ENCODE data around the gene MSANTD1.

MSANTD1 gene

DNA sequence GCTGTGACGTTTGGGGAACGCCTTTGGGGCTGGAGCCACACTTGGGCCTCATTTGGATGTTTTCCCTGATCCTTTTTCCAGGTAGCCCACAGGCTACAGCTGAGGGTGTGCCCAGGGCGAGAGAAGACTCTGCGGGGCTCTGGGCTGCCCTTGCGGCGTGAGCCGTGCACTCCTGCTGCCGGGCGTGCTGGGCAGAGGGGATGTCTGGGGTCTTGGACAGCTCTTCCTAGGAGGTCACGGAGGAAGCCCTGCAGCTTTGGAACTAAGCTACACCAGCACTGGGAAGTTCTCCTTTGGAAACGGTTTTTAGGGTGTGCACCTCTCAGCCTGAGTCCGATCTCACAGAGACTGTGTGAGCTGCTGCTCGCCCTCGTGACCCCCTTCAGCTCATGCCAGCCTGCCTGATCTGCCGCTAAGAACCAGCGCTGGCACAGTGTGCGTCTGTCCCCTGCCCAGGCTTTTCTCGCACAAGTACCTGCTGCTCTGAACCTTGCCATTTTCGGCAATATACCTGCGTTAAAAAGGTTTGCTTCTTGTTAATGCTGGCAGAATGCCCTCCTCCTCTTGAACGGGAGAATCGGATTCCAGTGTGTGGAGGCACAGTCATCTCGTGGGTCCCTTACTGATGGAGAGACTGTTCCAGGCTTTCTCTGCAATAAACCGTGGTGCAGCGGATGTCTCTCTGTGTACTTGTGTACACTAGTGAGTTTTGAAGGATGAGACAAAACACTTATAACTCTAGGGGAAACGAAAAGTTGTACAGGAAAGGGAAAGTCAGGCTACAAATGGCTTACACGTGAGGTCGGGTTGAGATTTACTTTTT, 14.3 kb downstream of the MSANTD1 start:
- no peak for DNase-seq (ENCODE audit: low read depth in 2 of 2)

GRCh38 chr4:3263876-3264193, 14.9 kb downstream of the MSANTD1 start:
- no peak for DNase-seq (ENCODE audit: low read depth in 2 of 2)

GRCh38 chr4:3266076-3266475, 17.1 kb downstream of the MSANTD1 start:
- DNase-seq (ENCODE audit: low read depth in 2 of 2), result no peak

- DNase-seq (ENCODE audit: low read depth in 2 of 2), result no peak
Measured at GRCh38 chr4:3267576-3268394, 18.8 kb downstream of the MSANTD1 start.

DNA sequence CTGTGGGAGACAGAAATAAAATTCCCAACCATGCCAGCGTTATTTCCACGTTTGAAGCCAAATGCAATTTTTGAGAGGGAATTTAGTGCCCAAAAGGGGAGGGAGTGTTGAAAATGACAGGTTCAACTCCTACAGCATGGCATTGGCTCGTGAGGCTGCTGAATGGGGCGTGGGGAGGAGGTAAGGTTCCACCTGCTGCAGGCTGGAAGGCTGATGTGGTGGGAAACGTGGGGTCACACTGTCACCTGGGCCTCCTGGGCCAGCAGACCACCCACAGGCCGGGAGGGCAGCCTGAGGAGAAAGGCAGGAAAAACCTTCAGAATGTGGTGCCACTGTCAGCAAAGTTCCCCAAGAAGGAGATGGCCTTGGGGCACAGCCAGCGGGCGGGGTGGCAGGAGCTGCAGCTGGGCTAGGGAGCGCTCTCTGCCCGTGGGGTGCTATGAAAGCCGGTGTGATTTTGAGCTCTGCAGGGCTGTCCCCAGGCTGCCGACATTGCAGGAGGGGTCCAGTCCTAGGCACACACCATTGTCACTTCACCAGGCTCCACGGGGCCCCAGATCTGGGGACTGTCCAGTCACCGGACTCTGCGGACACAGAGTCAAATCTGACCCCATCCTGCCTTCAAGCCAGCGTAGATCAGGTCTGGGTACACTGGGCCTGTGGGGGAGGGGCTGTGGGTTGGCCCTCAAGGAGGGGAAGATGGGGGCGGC, 19.6 kb downstream of the MSANTD1 start:
- DNase-seq (ENCODE audit: low read depth in 2 of 2), result no peak

DNA sequence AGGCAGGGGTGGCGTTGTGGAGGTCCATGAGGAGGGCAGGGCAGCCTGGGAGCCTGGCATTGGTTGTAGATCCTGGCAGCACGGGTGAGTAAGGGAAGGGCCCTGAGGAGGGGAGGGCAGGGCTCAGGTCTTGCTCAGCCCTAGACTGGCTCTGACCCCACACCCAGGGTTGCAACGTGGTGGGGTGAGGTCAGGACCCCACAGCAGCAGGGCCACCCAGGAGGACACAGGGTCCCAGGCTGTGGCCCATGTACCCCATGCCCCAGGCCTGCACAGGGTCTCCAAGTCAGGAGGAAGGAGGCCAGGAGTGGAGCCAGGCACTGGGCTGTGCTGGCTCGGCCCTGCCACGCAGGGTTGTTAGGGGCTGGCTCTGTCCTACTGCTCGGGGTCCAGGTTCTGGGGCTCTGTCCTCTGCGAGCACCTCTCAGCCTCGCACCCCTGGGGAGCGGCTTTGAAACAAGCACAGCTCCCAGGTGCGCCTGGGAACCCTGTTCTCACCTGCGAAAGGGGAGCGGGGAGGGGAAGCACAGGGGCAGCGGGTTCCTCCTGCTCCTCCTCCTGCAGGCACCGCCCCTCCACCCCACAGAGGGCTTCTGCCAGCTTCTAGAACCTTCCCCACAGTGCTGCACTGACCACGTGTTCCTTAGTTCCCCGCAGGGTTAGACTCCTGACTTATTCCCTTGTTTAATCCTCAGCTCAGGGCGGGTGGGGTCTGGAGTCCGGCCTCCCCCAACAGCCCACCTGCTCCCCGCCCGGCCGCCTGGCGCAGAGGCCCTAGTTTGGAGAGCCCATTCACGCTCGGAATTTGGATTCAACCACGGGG, 20.4 kb downstream of the MSANTD1 start:
- no peak for DNase-seq (ENCODE audit: low read depth in 2 of 2)

GRCh38 chr4:3269991-3270611, 21.1 kb downstream of the MSANTD1 start:
- DNase-seq (ENCODE audit: low read depth in 2 of 2), result no peak

DNA sequence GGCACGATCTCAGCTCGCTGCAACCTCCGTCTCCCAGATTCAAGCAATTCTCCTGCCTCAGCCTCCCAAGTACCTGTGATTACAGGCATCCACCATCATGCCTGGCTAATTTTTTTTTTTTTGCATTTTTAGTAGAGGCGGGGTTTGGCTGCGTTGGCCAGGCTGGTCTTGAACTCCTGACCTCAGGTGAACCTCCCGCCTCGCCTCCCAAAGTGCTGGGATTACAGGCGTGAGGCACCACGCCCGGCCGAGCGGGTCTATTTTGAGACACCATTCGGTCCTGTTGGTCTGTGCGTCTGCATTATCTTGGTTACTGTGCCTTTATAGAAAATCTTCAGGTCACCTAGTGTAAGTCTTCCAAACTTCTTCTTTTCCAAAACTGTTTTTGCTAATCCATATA, 22.2 kb downstream of the MSANTD1 start:
- no peak for DNase-seq (ENCODE audit: low read depth in 2 of 2)

DNA sequence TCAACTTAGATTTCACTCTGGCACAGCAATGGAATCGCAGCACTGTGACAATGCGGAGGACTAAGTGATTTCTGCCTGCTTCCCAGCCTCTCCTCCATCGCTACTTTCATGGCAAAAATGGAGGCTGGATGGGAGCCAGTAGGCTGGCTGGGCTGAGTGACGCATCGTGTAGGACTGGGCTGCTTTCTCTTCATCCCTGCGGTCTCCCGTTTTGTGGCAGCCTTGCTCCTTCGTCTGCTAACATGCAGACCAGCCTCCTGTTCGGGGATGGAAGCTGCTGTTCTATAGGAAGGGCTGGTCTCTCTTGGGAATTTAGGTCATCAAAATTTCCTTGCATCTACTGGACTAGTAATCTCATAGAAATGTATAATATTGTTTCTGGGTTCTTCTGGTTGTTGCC, 28.0 kb downstream of the MSANTD1 start:
- no peak for DNase-seq (ENCODE audit: low read depth in 2 of 2)

GRCh38 chr4:3280466-3280865, 31.5 kb downstream of the MSANTD1 start:
- DNase-seq (ENCODE audit: low read depth in 2 of 2), result no peak

DNA sequence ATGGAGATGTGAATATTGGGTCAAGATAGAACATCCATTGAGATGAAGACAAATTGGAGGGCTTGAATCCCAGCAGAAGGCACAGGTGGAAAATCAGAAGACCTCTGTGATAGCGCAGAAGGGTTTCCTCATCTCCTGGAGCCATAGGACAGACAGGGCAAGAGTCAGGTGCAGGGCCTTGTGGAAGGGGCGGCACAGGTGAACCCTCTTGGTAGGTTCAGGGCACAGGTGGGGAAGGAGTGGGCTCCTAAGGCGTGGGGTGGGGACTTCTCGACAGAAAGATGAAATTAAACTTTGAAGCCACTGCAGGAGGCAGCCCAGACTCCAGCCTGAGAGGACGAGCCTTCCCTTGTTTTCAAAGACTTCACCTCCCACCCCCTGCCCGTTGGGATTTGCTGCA, 34.5 kb downstream of the MSANTD1 start:
- DNase-seq (ENCODE audit: low read depth in 2 of 2), result no peak

DNA sequence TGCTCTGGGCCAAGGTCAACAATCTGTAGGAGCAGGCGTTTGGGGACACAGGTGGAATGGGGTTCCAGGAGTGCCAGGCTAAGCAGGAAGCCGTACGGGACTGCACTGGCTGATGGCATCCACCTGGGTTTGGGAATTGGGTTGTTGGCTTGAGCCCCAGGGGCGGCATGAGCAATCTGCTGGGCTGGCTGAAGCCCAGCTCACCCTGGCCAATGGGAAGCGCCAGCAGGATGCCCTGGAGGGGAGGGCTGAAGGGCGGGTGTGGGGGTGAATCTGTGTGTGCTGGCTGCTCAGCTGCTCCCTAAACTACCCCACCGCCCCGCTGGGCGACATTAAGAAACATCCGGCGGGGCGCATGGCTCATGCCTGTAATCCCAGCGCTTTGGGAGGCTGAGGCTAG, 35.0 kb downstream of the MSANTD1 start:
- no peak for DNase-seq (ENCODE audit: low read depth in 2 of 2)

DNA sequence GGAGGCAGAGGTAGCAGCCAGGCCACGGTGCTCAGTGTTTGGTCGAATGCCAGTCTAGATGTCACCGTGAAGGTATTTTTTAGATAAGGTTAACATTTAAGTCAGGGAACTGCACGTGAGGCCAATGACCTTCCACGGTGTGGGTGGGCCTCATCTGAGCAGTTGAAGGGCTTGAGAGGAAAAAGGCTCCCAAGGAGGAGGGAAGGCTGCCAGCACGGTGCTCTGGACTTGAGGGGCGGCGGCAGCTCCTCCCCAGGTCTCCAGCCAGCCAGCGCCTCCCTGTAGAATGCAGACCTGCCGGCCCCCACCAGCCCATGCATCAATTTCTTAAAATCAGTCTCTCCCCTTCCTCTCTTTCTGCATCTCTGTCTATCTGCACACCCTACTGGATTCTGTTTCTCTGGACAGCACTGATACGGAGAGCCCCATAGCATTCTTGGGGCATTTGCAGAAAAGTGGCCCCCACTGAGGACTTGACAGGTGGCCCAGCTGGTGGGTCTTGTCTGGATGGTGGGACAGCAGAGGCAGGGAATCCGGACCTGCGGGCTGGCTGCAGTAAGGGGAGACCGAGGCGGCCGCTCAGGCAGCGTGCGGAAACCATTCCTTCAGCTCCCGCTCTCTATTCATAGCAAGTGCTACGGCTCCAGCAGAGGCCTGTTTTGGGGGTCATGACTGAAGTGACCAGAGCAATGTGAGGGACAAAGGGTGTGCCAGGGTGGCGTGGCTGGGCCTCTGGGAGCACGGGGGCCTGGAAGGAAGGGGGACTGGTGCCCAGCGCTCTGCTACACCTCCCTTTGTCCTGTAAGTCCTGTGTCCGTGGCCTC, 36.0 kb downstream of the MSANTD1 start:
- DNase-seq (ENCODE audit: low read depth in 2 of 2), result no peak

DNA sequence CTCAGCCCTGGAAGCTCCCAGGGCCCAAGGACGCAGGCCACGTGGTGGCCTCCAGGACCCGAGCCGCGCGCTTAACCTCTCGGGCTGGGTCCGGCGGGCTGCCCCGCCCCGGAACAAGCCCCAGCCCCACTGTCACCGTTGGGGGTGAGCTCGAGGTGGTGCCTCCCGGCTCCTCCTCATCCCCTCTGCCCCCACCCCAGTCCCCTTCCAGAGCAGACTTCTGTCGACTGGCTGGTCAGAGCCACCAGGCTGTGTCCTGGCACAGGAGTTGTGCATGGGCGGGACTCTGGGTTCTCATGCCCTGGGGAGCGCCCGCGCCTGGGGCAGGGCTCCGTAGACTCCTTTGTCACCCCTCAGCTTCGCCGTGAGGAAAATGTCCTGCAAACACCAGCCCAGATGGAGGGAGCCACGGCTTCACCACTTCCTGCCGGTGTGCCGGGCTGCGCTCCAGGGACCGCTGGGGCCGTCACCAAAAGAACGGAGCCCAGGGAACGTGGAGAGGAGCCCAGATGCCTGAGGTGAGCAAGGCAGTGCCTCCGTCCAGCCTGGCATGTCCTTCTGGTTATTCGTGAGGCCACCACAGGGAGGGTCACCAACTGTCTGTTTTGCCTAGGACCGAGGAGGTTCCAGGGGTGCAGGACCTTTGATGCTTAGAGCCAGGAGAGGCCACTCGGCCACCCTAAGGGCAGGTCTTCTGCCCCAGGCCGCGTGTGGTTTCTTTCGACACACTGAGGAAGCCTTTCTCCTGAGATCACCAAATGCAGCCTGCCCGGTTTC, 36.8 kb downstream of the MSANTD1 start:
- no peak for DNase-seq (ENCODE audit: low read depth in 2 of 2)

- no peak for DNase-seq (ENCODE audit: low read depth in 2 of 2)
Measured at GRCh38 chr4:3286335-3287175, 37.6 kb downstream of the MSANTD1 start.

DNA sequence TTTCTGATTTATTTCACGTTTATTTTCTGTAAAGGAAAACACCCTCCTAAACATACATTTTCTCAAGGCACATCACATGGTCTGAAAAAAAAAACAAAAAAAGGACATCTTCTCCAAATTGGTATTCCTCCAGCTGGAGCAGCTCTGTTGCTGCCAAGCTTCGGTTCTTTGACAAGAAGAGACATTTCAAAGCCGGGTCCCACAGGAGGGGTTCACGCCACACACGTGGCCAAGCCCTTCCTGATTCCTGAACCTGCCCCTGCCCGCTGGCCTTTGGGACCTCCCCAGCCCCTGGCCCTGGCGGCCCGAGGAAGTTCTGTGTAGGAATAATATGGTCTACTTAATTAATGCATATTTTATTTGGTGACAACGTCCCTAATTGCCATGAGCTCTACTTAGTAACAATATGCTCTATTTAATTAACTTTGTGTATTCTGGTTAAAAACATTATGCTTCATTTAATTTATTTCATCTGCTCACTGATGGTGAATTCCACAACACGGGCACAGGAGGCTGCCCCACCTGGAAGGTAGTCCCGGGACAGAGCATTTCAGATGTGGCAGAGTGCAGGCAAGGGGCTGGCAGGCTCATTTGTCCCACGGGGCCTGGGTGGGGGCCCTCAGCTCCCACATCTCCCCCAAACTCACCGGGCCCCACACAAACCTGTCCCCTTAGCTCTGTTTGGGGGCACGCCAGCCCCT, 38.5 kb downstream of the MSANTD1 start:
- no peak for DNase-seq (ENCODE audit: low read depth in 2 of 2)

- no peak for DNase-seq (ENCODE audit: low read depth in 2 of 2)
Measured at GRCh38 chr4:3287972-3288570, 39.1 kb downstream of the MSANTD1 start.
